NCI-H1694 treated with DMSO at 0.1 percent for 48 hours (cell line): ENCODE data around the gene ASIP.

Source experiments
- DNase-seq: peaks from one replicate; lab custom pipeline; 2025; lab: John Stamatoyannopoulos, UW

ASIP gene

DNA sequence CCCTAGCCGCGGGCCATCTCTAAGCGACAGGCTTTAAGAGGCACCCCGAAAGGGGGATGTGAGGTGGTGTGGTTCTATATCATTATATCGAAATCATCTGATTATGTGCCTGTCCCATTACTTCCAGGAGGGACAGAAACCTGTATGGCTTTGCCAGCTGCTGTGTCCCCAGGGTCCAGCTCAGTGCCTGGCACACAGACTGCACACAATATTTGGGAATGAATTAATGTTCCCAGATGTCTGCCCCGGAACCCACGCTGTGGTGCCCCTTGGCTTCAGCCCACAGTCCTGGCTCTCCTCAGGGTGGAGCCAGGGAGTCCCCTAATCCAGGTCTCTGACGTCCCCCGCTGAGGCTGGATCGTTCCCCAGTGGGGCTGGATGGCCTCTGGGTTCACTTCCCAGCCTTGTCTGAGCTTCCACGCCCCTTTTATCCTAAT, 70.8 kb downstream of the ASIP start:
- DNase-seq, result no peak

DNA sequence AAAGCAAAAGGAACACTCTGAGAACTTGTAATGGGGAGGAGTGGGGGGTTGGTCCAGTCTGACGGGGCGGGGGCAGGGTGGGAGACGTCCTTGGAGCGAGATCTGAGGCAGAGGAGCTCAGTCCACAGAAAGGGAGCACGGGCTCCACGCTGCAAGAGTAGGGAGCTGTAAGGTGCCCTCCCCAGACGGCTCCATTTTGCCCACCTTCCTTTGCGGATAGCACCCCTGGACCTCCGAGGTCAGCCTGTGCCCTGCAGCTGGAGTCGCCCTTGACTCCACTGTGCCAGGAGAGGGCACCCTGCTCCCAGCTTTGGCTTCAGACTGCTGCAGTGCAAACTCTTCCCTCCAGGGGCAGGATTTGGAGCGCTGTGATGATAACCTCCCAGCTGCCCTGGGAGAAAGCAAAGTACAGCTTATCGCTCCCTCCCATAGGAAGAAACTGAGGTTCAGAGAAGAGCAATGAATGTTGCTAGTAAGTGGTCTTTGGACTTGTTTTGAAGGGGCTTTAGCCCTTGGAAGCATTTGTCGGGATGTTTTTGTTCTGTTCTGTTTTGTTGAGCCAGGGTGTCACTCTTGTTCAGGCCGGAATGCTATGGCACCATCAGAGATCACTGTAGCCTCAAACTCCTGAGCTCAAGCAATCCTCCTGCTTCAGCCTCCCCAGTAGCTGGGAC, 71.5 kb downstream of the ASIP start:
- DNase-seq, result peak; percentile 63

DNA sequence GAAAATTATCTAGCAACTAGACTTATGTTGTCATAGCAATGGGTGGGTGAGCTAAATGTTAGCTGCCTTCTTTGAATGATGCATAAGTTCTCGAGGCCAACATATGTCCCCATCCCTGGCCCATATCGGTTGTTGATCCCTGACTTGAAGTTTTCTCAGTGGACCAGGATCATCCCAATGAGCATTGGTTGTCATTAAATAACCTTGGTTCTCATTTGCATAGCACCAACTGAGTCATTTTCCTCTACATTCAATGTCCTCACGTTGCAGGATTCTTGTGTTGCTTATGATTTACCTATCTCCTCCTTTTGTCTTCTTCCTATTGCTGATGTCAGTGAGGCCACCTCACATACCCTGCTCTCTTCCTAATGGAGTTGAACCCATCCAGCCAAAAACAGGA, 74.0 kb downstream of the ASIP start:
- DNase-seq, result no peak

DNA sequence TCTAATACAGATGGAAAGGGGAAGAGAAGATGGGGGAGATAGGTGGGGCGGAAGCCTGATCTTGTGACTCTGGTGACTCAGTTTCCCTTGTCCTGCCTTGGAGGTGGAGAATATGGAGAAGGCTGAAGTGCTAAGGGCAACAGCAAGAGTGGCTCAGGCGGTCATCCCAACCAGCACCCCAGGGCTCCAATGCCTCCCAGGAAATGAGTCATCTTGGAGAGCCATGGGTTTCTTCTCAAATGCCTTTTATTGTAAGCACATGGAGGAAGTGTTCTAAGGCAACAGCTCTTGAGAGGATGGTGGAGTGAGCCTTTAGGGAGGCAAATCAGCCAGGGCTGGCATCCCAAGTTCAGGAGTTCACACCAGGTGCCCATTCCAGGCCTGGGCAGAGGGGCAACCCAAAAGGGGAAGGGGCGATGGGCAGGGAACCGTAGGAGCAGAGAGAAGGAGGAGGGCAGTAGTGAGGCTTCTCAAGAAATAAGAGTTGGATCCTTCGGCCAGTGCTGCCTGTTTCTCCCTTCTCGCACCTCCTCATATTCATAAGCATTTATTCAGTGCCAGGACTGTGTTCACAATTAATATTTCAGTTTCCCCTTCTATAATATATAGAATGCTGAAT, 75.1 kb downstream of the ASIP start:
- DNase-seq, result no peak
